Mesendoderm (in vitro differentiated cells): ENCODE results near the gene TUBA1C.
A peak's percentile ranks its signal among the peaks of the same experiment; 100 is the strongest.

Experiments
- DNase-seq: peaks from one replicate; pipeline ENCODE4 v3.0.0; 2013
- H2AK5ac ChIP-seq: 2 replicates; pipeline ENCODE4 v1.6.1; 2013; ENCODE audit warnings: low read length, inconsistent platforms
- H2BK120ac ChIP-seq: 2 replicates; pipeline ENCODE4 v1.6.1; 2013; ENCODE audit warnings: low read depth, mild to moderate bottlenecking, low read length, moderate library complexity, mixed read lengths
- H2BK15ac ChIP-seq: replicated peaks from 2 replicates; pipeline ENCODE4 v1.6.1; 2013; ENCODE audit warnings: low read depth, mild to moderate bottlenecking, moderate library complexity
- H2BK5ac ChIP-seq: 2 replicates; pipeline ENCODE4 v1.6.1; 2013; ENCODE audit warnings: low read length, inconsistent platforms
- H3K18ac ChIP-seq: 2 replicates; pipeline ENCODE4 v1.6.1; 2013; ENCODE audit warnings: mild to moderate bottlenecking, low read length, mixed read lengths
- H3K23ac ChIP-seq: one replicate; pipeline ENCODE4 v1.6.1; 2013; ENCODE audit warnings: low read length
- H3K27ac ChIP-seq: 2 replicates; pipeline ENCODE4 v1.5.1; 2013; ENCODE audit warnings: low read depth, mild to moderate bottlenecking, inconsistent platforms, low read length, moderate library complexity
- H3K27me3 ChIP-seq: 2 replicates; pipeline ENCODE4 v1.6.1; 2013; ENCODE audit warnings: low read length, control low read depth, mild to moderate bottlenecking, inconsistent platforms; ENCODE audit not compliant: insufficient read depth, poor library complexity
- H3K36me3 ChIP-seq: 2 replicates; pipeline ENCODE4 v1.6.1; 2013; ENCODE audit warnings: low read length, inconsistent platforms; ENCODE audit not compliant: control insufficient read depth, insufficient read depth
- H3K4ac ChIP-seq: one replicate; pipeline ENCODE4 v1.6.1; 2013; ENCODE audit warnings: low read depth, mild to moderate bottlenecking, low read length, moderate library complexity
- H3K4me1 ChIP-seq: 2 replicates; pipeline ENCODE4 v1.6.1; 2013; ENCODE audit warnings: low read depth, low read length, inconsistent platforms; ENCODE audit not compliant: control insufficient read depth
- H3K4me2 ChIP-seq: 2 replicates; pipeline ENCODE4 v1.6.1; 2013; ENCODE audit warnings: low read length
- H3K4me3 ChIP-seq: 2 replicates; pipeline ENCODE4 v1.5.1; 2013; ENCODE audit warnings: mild to moderate bottlenecking, low read length
- H3K56ac ChIP-seq: one replicate; pipeline ENCODE4 v1.6.1; 2013; ENCODE audit warnings: low read length
- H3K79me1 ChIP-seq: 2 replicates; pipeline ENCODE4 v1.6.1; 2013; ENCODE audit warnings: low read length, inconsistent platforms
- H3K79me2 ChIP-seq: 2 replicates; pipeline ENCODE4 v1.6.1; 2013; ENCODE audit warnings: mild to moderate bottlenecking, low read length; ENCODE audit not compliant: control insufficient read depth, insufficient read depth
- H3K9ac ChIP-seq: 2 replicates; pipeline ENCODE4 v1.6.1; 2013; ENCODE audit warnings: low read length, inconsistent platforms
- H4K5ac ChIP-seq: one replicate; pipeline ENCODE4 v1.6.1; 2013; ENCODE audit warnings: low read length
- H4K8ac ChIP-seq: one replicate; pipeline ENCODE4 v1.6.1; 2013; ENCODE audit warnings: low read depth, mild to moderate bottlenecking, control low read depth, low read length, moderate library complexity
- WGBS: extraction: QIAGEN DNeasy Blood & Tissue Kit; methylation state at CpG from one replicate; pipeline ENCODE4 v1.1.7; 2013; ENCODE audit warnings: low lambda C conversion rate, missing lambda C conversion rate; ENCODE audit not compliant: insufficient coverage; ENCODE audit errors: extremely low coverage; 5-methylcytosine and 5-hydroxymethylcytosine counted together

TUBA1C gene

GRCh38 chr12:49294804-49295081, 29.9 kb downstream of the TUBA1C start:
- no peak overlapping the region for H3K4me3 ChIP-seq

GRCh38 chr12:49295082-49295936, 30.4 kb downstream of the TUBA1C start, which contains the start of gene PRPH:
Gene PRPH (plus strand): TSS chr12:49295147. CDS start chr12:49295201, 54 bp downstream.
- no peak within 1 kb of the TSS for H2BK120ac ChIP-seq
- no peaks in the 10 kb centered on the region for H3K79me1 ChIP-seq
- no peak within 1 kb of the TSS for H2BK5ac ChIP-seq
- H3K9ac ChIP-seq = peak within 1 kb of the TSS; percentile 29
- H3K27ac ChIP-seq = no peak within 1 kb of the TSS
- WGBS = no CpG with 5 or more reads among the region's 82 CpGs
- no peak within 1 kb of the TSS for H2BK15ac ChIP-seq
- H3K4ac ChIP-seq = no peak within 1 kb of the TSS
- DNase-seq = peak; percentile 53
- H3K18ac ChIP-seq = no peak within 1 kb of the TSS
- H3K56ac ChIP-seq = peak within 1 kb of the TSS; percentile 73
- H3K23ac ChIP-seq = peak within 1 kb of the TSS; percentile 85
- no peak within 1 kb of the TSS for H2AK5ac ChIP-seq
- H3K36me3 ChIP-seq = no peaks in the 10 kb centered on the region
- H4K8ac ChIP-seq = no peak within 1 kb of the TSS
- peak within 1 kb of the TSS; percentile 44 for H3K4me2 ChIP-seq
- H3K79me2 ChIP-seq = no peaks in the 10 kb centered on the region
- H3K27me3 ChIP-seq = peaks cover 35% of the 10 kb centered on the region
- no peak within 1 kb of the TSS for H4K5ac ChIP-seq
- H3K4me1 ChIP-seq = no peaks in the 10 kb centered on the region
- H3K4me3 ChIP-seq = no peak within 1 kb of the TSS

More at GRCh38 chr12:49294804-49295081, 29.9 kb downstream of the TUBA1C start:
- Histone ChIP-seq H2BK120ac (no peak overlapping the region), H3K79me2 (no peaks in the 10 kb centered on the region), H3K36me3 (no peaks in the 10 kb centered on the region), H3K27me3 (peaks cover 35% of the 10 kb centered on the region), H3K27ac (no peak overlapping the region), H2BK15ac (no peak overlapping the region), H4K5ac (no peak overlapping the region), H4K8ac (no peak overlapping the region), H3K4me1 (no peaks in the 10 kb centered on the region), H3K4me2 (no peak overlapping the region), H3K56ac (no peak overlapping the region), H3K79me1 (no peaks in the 10 kb centered on the region), H3K18ac (no peak overlapping the region), H2AK5ac (no peak overlapping the region), H3K9ac (no peak overlapping the region), H2BK5ac (no peak overlapping the region), H3K4ac (no peak overlapping the region), H3K23ac (no peak overlapping the region)
- no CpG with 5 or more reads among the region's 5 CpGs for WGBS
- DNase-seq = no peak

- Histone ChIP-seq H2BK15ac (no peak overlapping the region), H3K27ac (no peak overlapping the region), H3K79me1 (no peaks in the 10 kb centered on the region), H3K4me1 (no peaks in the 10 kb centered on the region), H3K36me3 (no peaks in the 10 kb centered on the region), H3K23ac (no peak overlapping the region), H3K79me2 (no peaks in the 10 kb centered on the region), H3K9ac (no peak overlapping the region), H3K18ac (no peak overlapping the region), H3K27me3 (peaks cover 35% of the 10 kb centered on the region), H2BK5ac (no peak overlapping the region), H3K4ac (no peak overlapping the region), H2BK120ac (no peak overlapping the region), H3K56ac (no peak overlapping the region), H3K4me2 (no peak overlapping the region), H4K8ac (no peak overlapping the region), H3K4me3 (no peak overlapping the region), H4K5ac (no peak overlapping the region), H2AK5ac (no peak overlapping the region)
- DNase-seq = peak; percentile 59
- WGBS = no CpG with 5 or more reads among the region's 54 CpGs
Observed at GRCh38 chr12:49296034-49296835, 31.4 kb downstream of the TUBA1C start.

GRCh38 chr12:49296836-49297694, 32.2 kb downstream of the TUBA1C start:
- Histone ChIP-seq H3K4me3 (no peak overlapping the region), H4K8ac (no peak overlapping the region), H3K27me3 (peaks cover 35% of the 10 kb centered on the region), H3K9ac (no peak overlapping the region), H2BK5ac (no peak overlapping the region), H2AK5ac (no peak overlapping the region), H4K5ac (no peak overlapping the region), H3K23ac (no peak overlapping the region), H3K4me1 (no peaks in the 10 kb centered on the region), H3K56ac (no peak overlapping the region), H3K27ac (no peak overlapping the region), H3K18ac (no peak overlapping the region), H3K79me1 (no peaks in the 10 kb centered on the region), H2BK120ac (no peak overlapping the region), H3K79me2 (no peaks in the 10 kb centered on the region), H3K4ac (no peak overlapping the region), H3K36me3 (no peaks in the 10 kb centered on the region), H3K4me2 (peak overlapping the region; percentile 40), H2BK15ac (no peak overlapping the region)
- peak; percentile 82 for DNase-seq
- no CpG with 5 or more reads among the region's 77 CpGs for WGBS

GRCh38 chr12:49297695-49298060, 32.8 kb downstream of the TUBA1C start:
- Histone ChIP-seq H4K5ac (no peak overlapping the region), H3K79me2 (no peaks in the 10 kb centered on the region), H3K4me3 (no peak overlapping the region), H4K8ac (no peak overlapping the region), H3K4ac (no peak overlapping the region), H3K23ac (no peak overlapping the region), H3K27me3 (peaks cover 35% of the 10 kb centered on the region), H2AK5ac (no peak overlapping the region), H2BK120ac (no peak overlapping the region), H2BK5ac (no peak overlapping the region), H3K4me2 (peak overlapping the region; percentile 36), H3K18ac (no peak overlapping the region), H3K4me1 (no peaks in the 10 kb centered on the region), H3K9ac (no peak overlapping the region), H3K36me3 (no peaks in the 10 kb centered on the region), H3K56ac (no peak overlapping the region), H2BK15ac (no peak overlapping the region), H3K27ac (no peak overlapping the region), H3K79me1 (no peaks in the 10 kb centered on the region)
- DNase-seq = no peak
- WGBS = no CpG with 5 or more reads among the region's 8 CpGs
